IPS DF 4.7 (cell line): ENCODE results near the gene ASNSD1.
"Not testable (repeated sequence)": the region's sequence is repeated elsewhere in the genome, so short reads cannot be mapped to it uniquely, and the experiment has no call there.

Experiments used
- DNase-seq: peaks from one replicate; pipeline ENCODE4 v3.0.0-alpha.2; 2013; ENCODE audit warnings: low spot score; ENCODE audit errors: extremely low read depth

ASNSD1 gene

GRCh38 chr2:189685540-189686229 is 24.4 kb downstream of the ASNSD1 start:
- DNase-seq: no peak

DNA sequence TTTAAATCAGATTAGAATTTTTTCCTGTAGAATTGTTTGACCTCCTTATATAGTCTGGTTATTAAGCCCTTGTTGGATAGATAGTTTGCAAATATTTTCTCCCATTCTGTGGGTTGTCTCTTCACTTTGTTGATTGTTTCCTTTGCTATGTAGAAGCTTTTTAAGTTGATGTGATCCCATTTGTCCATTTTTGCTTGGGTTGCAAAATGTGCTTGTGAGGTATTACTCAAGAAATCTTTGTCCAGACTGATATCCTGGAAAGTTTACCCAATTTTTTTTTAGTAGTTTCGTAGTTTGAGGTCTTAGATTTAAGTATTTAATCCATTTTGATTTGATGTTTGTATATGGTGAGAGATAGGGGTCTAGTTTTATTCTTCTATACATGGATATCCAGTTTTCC is 26.5 kb downstream of the ASNSD1 start:
- DNase-seq: not testable (repeated sequence)

GRCh38 chr2:189696223-189696622 is 35.0 kb downstream of the ASNSD1 start:
- no peak for DNase-seq

- DNase-seq: no peak
Observed at GRCh38 chr2:189698020-189698887, 37.0 kb downstream of the ASNSD1 start.

DNA sequence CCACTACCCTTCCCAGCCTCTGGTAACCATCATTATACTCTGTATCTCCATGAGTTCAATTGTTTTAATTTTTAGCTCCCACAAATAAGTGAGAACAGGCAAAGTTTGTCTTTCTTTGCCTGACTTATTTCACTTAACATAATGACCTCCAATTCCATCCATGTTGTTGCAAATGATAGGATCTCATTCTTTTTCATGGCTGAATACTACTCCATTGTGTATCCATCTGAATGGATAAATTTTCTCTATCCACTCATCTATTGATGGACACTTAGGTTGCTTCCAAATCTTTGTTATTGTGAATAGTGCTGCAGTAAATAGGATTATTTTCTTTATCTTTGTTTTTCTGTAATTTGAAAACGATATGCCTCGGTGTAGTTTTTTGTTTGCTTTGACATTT is 39.4 kb downstream of the ASNSD1 start:
- no peak for DNase-seq

DNA sequence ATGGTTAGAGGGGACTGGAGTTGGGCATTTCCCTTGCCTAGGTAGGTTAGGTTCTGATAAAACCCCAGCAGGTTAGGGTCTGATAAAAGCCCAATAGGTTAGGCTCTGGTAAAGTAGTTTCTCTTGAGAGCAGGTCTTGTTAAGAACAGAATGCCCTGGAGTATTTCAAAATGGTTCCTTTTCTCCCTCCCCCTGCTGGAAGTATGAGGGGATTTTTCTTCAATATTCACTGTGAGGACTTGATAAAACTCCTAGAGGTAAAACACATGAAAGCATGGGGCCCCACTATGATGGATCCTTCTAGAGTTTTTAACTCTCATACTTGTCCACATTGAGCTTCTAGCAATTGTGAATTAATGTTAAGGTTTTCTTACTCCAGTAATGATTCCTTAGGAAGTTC is 40.8 kb downstream of the ASNSD1 start:
- DNase-seq: no peak

DNA sequence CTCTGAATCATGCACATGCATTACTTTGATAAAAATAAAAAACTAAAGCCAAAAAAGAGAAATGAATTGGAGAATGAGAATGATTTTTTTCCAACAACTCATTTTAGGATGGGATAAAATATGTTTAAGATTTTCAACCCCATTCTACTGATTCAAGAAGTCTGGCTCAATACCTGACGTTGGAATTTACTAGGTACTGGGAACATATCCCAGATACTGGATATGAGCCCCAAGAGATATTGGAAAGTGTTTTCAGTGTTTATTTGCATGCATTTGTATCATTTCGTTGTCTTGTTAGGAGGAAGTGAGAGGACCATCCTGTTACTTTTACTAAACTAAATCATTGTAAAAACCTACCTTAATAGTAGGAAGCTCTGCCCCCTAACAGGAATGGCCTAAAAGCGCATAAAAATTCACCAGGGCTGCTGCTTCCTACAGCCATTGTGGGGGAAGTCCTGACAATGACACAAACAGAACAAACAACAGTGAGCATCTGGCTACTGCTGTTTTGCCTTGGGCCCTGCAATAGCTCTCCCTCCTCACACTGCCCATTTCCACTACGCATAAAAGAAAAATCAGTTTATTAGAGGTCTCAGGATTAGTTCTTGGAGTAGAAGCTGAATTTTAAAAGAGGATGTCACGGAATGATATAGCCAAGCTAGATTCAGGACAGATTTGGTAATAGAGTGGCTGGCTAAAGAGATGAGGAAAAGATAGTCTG is 48.4 kb downstream of the ASNSD1 start:
- no peak for DNase-seq

- DNase-seq: not testable (repeated sequence)
Observed at GRCh38 chr2:189717593-189717992, 56.3 kb downstream of the ASNSD1 start.

DNA sequence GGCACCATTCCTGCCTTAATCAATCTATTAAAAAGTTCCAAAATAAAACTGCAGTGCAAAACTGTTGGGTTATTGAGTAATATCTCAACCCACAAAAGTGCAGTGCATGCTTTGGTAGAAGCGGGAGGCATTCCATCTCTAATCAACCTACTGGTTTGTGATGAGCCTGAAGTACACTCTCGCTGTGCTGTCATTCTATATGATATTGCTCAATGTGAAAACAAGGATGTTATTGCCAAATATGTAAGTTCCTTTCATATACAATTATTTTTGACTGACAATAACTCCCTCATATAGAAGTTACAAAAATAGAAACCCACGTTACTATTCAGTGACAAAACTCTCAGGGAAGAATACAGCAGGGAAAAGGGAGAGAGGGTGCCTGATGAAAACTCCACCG is 58.3 kb downstream of the ASNSD1 start:
- no peak for DNase-seq
